ENCODE data around the gene SYCE3.

DNA sequence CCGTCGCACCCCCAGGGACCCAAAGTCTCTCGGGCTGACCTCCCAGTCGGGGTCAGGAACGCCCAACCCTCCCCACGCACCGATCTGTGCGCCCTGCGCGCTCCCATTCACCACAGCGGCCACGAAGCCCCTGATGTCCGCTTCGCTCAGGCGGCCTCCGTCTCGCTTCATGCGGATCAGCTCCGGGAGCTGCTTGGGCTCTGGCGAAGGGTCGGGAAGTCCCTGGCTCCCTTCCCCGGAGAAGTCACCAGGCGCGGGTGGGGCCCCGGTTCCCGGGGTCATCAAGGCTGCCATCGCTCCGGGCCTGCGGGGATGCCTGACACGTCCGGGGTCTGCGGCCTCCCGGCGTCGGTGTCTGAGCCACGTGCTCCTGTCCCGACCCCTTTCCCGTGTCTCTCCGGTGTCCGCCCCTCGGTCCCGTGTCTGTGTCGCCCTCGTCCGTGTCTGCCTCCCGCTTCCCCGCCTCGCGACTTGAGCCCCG lies 33.3 kb downstream of the SYCE3 start:
- TF ChIP-seq, protein P1, sequence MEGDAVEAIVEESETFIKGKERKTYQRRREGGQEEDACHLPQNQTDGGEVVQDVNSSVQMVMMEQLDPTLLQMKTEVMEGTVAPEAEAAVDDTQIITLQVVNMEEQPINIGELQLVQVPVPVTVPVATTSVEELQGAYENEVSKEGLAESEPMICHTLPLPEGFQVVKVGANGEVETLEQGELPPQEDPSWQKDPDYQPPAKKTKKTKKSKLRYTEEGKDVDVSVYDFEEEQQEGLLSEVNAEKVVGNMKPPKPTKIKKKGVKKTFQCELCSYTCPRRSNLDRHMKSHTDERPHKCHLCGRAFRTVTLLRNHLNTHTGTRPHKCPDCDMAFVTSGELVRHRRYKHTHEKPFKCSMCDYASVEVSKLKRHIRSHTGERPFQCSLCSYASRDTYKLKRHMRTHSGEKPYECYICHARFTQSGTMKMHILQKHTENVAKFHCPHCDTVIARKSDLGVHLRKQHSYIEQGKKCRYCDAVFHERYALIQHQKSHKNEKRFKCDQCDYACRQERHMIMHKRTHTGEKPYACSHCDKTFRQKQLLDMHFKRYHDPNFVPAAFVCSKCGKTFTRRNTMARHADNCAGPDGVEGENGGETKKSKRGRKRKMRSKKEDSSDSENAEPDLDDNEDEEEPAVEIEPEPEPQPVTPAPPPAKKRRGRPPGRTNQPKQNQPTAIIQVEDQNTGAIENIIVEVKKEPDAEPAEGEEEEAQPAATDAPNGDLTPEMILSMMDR (conservative IDR thresholded peaks at IDR 0.05; ENCODE audit: low read depth, low read length) = no peak
- TF ChIP-seq EZH2phosphoT487 (IDR thresholded peaks at IDR 0.05; ENCODE audit: borderline replicate concordance, low read length) = no peak
